GM18507 (cell line): ENCODE results near the gene C1orf167.

ENCODE experiments used
- DNase-seq: peaks from one replicate; pipeline ENCODE4 v3.0.0; 2011; ENCODE audit warnings: low read depth; ENCODE audit not compliant: insufficient read length; ENCODE audit errors: extremely low spot score
- FAIRE-seq: peaks from 2 replicates; lab custom pipeline; 2011; peaks lifted over from hg19 to GRCh38; lab: Jason Lieb, UNC

Gene C1orf167

DNA sequence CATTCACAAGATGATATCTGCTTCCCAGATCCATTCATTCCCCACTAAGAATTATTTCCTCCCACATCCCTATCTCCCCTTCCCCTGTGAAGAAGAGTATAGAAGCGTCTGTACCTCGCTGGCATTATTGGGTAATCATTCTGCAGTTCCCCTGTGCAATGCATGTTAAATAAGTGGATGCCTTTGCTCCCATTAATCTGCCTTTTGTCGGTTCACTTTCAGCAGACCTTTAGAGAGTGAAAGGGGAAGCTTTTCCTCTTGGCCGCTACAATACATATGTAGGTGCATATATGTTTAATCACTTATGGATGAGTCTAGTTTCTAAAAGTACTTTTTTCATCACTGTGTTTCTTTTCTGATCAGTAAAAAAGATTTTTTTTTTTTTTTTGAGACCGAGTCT is 51.0 kb downstream of the C1orf167 start:
- FAIRE-seq: no peak
- no peak for DNase-seq

DNA sequence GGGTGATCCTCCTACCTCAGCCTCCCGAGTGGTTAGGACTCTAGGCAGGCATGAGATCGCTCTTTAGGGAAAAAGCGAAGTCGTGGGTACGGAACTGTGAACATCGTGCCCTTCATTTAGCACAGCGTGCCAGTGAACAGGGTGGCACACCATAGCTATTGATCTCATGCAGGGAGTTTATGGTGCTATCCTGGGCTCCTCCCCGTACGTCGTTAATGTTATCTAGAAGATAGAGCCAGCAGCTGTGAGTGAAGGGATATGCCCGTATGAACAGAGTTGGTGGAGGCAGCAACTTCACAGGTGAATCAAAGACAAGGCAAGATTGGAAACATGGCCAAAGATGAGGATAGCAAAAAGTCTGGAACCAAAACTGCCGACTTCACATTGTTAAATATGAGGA is 55.2 kb downstream of the C1orf167 start:
- DNase-seq (no peak), FAIRE-seq (no peak)

DNA sequence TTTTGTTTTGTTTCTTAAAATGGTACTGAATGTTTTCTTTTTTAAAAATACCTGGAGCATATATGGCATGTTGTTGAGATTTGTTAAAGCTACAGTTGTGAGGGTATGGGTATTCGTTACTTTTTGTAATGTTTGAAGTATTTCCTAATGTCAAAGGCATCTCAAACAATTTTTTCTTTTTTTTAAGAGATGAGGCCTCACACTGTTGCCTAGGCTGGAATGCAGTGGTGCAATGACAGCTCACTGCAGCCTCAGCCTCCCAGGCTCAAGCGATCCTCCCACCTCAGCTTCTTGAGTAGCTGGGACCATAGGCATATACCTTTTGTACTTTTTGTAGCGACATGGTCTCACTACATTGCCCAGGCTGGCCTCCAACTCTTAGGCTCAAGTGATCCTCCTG is 60.1 kb downstream of the C1orf167 start:
- FAIRE-seq (no peak), DNase-seq (no peak)

DNA sequence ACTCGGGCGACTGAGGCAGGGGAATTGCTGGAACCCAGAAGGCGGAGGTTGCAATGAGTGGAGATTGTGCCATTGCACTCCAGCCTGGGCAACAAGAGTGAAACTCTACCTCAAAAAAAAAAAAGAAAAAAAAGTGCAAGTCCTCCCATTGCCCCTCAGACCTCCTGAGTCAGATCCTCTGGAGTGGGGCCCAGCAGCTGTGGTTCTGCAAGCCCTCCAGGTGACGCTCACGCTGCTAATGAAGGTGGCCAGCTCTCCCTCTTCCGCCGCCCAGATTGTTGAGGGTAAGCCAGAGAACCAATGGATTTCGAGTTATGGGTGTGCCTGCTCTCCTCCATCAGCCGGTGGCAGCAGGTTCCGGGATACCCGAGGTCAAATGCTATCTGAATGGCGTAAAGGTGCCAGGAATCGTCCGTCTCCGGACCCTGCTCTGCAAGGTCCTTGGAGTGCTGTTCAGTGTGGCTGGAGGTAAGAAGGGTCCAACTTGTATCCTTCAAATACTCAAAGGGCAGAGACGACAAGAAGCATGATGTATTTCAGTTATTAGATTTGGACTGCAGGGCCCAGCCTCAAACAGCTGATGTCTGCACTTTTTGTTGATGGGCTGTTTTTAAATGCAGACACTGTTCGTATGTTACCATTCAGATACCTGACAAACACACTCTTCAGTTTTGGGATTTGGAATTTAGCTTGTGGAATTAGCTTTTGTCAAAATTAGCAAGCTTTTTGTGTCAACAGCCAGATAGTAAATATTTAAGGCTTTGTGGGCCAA is 61.6 kb downstream of the C1orf167 start:
- FAIRE-seq (no peak), DNase-seq (no peak)

DNA sequence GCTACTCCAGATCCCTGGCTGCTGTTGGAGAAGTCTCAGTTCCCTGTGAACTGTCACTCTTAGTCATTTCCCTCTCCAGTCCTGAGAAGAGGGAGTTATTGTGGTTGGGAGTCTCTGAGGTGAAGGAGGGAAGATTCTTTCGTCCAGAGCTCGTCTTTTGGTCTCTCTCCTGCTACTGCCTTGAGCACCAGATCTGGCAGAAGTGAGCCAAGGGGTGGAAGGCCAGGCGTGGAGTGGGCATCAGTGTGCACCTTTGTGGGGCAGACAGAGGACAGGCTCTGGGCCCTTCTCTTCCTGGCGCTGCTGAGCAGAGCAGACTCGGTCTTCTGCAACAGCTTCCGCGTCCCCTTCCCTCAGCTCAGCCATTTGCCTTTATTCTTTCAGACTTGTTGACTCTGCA is 63.1 kb downstream of the C1orf167 start:
- DNase-seq: no peak
- no peak for FAIRE-seq

DNA sequence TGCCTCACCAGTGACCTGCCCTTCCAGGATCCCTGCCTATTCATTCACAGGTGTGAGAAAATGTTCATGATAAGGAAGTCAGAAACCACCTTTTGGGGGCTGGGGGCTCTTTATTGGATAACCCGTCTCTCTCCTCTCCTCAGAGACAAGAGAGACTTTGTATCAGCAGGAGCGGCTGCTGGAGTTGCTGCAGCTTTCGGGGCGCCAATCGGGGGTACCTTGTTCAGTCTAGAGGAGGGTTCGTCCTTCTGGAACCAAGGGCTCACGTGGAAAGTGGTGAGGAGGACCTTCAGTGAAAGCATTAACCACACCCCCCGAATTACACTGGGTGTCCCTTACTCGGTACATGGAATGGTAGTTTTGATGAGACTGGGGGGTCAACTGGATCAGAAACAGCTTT is 65.0 kb downstream of the C1orf167 start:
- FAIRE-seq: no peak

DNA sequence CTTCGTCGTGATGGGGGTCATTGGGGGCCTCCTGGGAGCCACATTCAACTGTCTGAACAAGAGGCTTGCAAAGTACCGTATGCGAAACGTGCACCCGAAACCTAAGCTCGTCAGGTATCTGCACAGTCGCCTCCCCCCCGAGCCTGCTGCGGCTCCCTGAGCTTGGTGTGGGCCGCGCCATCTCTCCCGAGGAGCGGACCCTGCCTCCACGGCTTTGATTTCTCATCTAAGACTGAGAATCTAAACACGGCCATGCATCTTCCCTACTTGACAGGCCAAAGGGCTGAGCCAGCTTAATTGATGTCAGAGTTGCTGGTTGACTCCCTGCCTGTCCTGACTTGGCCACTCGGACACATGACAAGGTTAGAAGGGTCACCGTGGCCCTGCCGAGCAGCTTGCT is 66.5 kb downstream of the C1orf167 start:
- DNase-seq (no peak), FAIRE-seq (no peak)

More for the DNA sequence above, 65.0 kb downstream of the C1orf167 start:
- no peak for DNase-seq

DNA sequence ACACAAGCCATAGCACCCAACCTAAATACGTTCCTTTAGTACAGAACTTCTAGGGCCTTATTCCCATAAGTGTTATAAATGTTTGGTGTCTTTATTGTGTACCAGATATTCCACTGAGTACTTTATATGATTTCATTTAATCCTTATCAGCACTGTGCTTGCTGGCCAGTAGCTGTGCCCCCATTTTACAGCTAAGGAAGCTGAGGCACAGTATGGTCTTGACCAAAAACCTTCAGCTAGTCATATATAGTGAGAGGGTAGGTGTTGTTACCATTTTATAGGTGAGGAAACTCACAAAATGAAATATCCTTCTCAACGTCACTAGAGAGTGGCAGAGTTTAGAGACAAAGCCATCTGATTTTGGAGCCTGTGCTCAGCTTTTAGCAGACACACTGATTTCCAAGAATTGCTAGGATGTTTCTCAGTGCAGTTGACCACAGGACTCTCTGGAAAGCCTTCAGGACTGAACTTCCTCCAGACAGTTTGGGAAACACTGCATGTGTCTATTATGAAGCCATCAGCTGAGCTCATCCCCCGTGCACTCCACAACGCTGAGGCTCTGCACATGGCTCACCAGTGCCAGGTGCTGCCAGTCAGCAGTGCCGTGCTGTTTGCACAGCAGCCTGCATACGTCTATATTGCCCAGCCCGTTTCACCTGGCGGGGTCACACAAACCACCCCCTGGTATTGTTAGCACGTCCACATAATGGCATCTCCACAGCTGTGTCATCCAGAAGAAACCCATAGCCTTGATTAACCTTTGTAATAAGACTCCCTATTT is 70.1 kb downstream of the C1orf167 start:
- FAIRE-seq: no peak

DNA sequence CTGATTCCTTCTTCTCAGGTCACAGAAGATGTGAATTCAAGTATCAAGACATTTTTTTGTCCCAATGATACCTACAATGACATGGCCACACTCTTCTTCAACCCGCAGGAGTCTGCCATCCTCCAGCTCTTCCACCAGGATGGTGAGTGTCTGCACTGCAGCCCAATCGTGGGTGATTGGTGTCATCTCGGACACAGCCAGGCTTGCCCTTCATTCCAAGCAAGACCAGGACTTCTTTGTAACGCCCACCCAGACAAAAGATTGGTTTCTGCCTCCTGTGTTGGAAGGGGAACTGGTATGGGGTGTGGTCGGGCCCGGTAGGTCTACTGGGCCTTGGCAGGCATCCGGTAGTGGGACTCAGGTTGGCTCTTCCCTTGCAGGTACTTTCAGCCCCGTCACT is 71.5 kb downstream of the C1orf167 start:
- FAIRE-seq (no peak), DNase-seq (no peak)

More for the DNA sequence above, 70.1 kb downstream of the C1orf167 start:
- DNase-seq: no peak

DNA sequence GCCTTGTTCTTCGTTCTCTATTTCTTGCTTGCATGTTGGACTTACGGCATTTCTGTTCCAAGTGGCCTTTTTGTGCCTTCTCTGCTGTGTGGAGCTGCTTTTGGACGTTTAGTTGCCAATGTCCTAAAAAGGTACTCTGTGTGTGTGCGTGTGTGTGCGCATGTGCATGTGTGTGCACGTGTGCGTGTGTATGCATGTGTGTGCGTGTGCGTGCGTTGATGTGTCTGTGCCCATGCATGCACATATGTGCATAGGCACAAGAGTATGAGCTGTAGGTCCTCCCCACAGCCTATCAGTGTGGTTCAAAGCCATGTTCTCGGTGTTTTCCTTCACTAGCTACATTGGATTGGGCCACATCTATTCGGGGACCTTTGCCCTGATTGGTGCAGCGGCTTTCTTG is 71.9 kb downstream of the C1orf167 start:
- FAIRE-seq (no peak), DNase-seq (no peak)

DNA sequence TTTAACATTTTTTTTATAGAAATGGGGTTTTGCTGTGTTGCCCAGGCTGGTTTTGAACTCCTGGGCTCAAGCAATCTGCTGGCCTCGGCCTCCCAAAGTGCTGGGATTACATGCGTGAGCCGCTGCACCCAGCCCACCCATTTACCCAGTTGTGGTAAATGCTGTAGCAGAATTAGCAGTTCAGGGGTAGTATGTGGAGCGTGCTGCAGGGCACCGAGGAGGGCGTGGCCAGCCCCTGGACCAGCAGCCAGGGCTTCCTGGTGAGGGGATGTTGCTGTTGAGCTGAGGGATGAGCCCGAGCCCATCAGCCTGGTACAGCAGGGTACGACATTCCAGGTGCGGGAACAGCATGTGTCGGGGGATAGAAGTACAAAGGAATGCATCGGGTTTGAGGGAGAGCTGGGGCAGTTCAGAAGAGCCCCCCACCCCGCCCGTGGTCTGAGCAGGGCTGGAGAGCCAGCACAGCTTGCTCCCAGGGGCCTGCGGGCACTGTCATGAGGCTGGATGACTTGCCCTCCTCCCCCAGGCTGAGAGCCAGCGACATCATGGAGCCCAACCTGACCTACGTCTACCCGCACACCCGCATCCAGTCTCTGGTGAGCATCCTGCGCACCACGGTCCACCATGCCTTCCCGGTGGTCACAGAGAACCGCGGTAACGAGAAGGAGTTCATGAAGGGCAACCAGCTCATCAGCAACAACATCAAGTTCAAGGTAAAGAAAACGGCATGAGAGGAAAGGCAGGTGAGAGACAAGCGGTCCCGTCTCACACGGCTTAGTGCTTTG is 73.6 kb downstream of the C1orf167 start:
- no peak for FAIRE-seq
- no peak for DNase-seq

DNA sequence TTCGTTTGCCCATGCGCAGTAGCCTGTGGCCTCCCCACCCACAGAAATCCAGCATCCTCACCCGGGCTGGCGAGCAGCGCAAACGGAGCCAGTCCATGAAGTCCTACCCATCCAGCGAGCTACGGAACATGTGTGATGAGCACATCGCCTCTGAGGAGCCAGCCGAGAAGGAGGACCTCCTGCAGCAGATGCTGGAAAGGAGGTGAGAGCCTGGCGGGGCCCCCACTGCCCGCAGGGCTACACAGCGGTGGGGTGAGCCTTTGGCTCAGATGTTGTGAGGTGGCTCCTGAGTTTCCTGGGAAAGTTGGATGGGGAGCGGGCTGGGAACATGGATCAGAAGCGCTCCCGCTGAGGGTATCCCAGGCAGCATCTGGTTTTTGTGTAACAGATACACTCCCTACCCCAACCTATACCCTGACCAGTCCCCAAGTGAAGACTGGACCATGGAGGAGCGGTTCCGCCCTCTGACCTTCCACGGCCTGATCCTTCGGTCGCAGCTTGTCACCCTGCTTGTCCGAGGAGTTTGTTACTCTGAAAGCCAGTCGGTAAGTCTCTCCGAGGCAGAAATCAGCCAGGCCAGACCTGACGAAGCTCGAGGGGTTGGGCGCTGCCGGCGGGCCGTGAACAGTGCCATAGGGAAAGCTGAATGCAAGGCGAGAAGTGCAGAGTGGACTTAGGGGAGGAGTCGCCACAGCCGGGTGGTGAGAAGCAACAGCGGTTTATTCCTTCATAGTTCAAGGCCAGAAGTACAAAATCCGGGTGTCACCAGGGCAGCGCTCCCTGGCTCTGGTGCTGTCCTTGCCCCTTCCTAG is 75.2 kb downstream of the C1orf167 start:
- FAIRE-seq: no peak
- no peak for DNase-seq

DNA sequence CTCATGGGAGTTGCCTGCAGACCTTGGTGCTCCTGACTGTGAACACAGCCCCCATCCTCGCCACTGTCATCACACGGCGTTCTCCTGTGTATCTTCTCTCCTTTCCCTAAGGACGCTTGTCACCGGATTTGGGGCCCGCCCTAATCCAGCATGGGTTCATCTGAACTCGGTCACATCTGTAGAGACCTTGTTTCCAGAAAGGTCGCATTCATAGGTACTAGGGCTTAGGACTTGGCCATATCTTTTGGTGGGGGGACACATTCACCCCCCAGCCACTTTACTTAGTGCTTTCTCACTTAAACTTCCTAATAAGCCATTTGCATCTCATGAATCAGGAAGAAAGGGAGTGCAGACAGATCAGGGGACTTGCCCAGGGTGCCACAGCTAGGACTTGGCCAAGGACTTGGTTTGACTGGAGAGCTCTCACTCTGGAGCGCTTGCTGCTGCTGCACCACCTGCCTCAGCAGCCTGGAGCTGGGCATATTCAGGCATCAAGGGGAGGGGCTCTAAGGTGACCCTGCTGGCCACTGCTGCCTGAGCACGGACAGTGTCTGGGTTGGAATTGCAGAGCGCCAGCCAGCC is 75.9 kb downstream of the C1orf167 start:
- DNase-seq (no peak), FAIRE-seq (no peak)

DNA sequence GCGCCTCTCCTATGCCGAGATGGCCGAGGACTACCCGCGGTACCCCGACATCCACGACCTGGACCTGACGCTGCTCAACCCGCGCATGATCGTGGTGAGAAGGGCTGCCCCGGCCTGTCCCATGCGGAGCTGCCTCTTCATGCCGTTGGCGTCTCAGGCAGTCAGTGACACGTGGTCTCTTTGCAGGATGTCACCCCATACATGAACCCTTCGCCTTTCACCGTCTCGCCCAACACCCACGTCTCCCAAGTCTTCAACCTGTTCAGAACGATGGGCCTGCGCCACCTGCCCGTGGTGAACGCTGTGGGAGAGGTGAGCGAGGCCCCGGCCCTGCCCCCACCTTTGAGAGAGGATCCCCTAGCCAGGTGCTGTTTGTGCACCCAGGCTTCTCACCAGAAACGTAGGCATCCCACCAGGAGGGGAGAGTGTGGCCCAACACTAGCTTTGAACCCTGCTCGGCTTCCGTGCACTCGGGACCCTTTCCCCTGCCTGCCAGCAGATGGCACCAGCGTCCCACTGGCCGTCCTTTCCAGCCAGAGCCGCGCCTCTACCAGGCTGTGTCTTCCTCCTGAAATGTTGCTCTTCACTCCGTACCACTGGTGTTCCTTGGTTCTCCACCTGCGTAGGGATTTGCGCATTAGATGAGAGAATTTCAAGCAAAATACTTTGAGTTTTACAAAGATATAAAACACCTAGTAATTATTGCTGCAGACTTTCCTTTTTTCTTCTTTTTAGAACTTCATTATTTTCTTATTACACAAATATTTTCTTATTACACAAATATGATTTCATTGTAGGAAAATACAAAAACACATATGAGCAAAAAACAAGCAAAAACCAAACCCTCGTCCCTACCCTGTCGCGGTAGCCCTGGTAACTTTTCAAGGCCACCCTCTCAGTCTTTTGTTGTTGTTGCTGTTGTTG is 76.6 kb downstream of the C1orf167 start:
- FAIRE-seq: peak; percentile 80

More for the DNA sequence above, 76.6 kb downstream of the C1orf167 start:
- peak; percentile 80 for DNase-seq
